Fibroblast of upper back skin (primary cell): ENCODE results near the gene ZSCAN2.
"Not testable (repeated sequence)": the region's sequence is repeated elsewhere in the genome, so short reads cannot be mapped to it uniquely, and the experiment has no call there.

Experiments used
- DNase-seq: peaks from one replicate; pipeline ENCODE4 v3.0.0-alpha.2; 2013

The ZSCAN2 gene

GRCh38 chr15:84599906-84600305 is 903 bp upstream of the ZSCAN2 start:
- DNase-seq, result no peak

- peak; percentile 79 for DNase-seq
Observed at GRCh38 chr15:84600331-84600686, 500 bp upstream of the ZSCAN2 start.

- DNase-seq, result no peak
Observed at GRCh38 chr15:84601555-84601838, 688 bp downstream of the ZSCAN2 start.

- no peak for DNase-seq
Observed at GRCh38 chr15:84603630-84604379, 3.0 kb downstream of the ZSCAN2 start.

- no peak for DNase-seq
Observed at GRCh38 chr15:84604826-84605553, 4.2 kb downstream of the ZSCAN2 start.

- DNase-seq, result no peak
Observed at GRCh38 chr15:84605554-84605882, 4.7 kb downstream of the ZSCAN2 start.

GRCh38 chr15:84606653-84607120 is 5.9 kb downstream of the ZSCAN2 start:
- DNase-seq, result no peak

GRCh38 chr15:84608707-84609284 is 8.0 kb downstream of the ZSCAN2 start:
- DNase-seq, result no peak

- no peak for DNase-seq
Observed at GRCh38 chr15:84609818-84610525, 9.2 kb downstream of the ZSCAN2 start.

- DNase-seq, result no peak
Observed at GRCh38 chr15:84611631-84612030, 10.8 kb downstream of the ZSCAN2 start.

- no peak for DNase-seq
Observed at GRCh38 chr15:84616235-84616634, 15.4 kb downstream of the ZSCAN2 start.

- no peak for DNase-seq
Observed at GRCh38 chr15:84620626-84621025, 19.8 kb downstream of the ZSCAN2 start.

- no peak for DNase-seq
Observed at GRCh38 chr15:84621358-84621979, 20.7 kb downstream of the ZSCAN2 start.

GRCh38 chr15:84624359-84624758 is 23.6 kb downstream of the ZSCAN2 start:
- DNase-seq, result no peak

GRCh38 chr15:84625123-84625522 is 24.3 kb downstream of the ZSCAN2 start:
- no peak for DNase-seq

- no peak for DNase-seq
Observed at GRCh38 chr15:84629033-84629432, 28.2 kb downstream of the ZSCAN2 start.

GRCh38 chr15:84631706-84632272 is 31.0 kb downstream of the ZSCAN2 start:
- no peak for DNase-seq

- peak; percentile 59 for DNase-seq
Observed at GRCh38 chr15:84633311-84634227, 32.8 kb downstream of the ZSCAN2 start.

- DNase-seq, result no peak
Observed at GRCh38 chr15:84634228-84634837, 33.5 kb downstream of the ZSCAN2 start.

GRCh38 chr15:84638103-84638502 is 37.3 kb downstream of the ZSCAN2 start:
- no peak for DNase-seq

- not testable (repeated sequence) for DNase-seq
Observed at GRCh38 chr15:84641871-84642270, 41.1 kb downstream of the ZSCAN2 start.
